Esophagus squamous epithelium (tissue), 4 donors: ENCODE data around the gene ACP6.

ENCODE experiments used
- CTCF ChIP-seq, 6 experiments: fragments of 450-650 bp in 4 of 6; fragments of 200-600 bp in 2 of 6; sonication (generic) in 2 of 6; IDR thresholded peaks; one replicate each; pipeline ENCODE4 v1.5.1; 2016 to 2019; ENCODE audit warnings: antibody characterized with exemption in 6 of 6, mild to moderate bottlenecking in 4 of 6, moderate library complexity in 4 of 6
- POLR2A ChIP-seq, 4 donors: fragments of 450-650 bp; IDR thresholded peaks; one replicate each; pipeline ENCODE4 v1.6.1; 2017; ENCODE audit warnings: antibody characterized with exemption in 4 of 4, mild to moderate bottlenecking in 4 of 4, moderate library complexity in 3 of 4

- TF ChIP-seq CTCF (IDR thresholded peaks at IDR 0.05), result no peak
- no peak for TF ChIP-seq POLR2A (IDR thresholded peaks at IDR 0.05)
Observed at GRCh38 chr1:147597010-147597409, 73.3 kb downstream of the ACP6 start.
